Measurements from ENCODE around the gene MAP3K2.

GRCh38 chr2:127320067-127320466 is 67.7 kb downstream of the MAP3K2 start:
- TF ChIP-seq CTCF (conservative IDR thresholded peaks at IDR 0.05; ENCODE audit: low read depth, low read length) (no peak), EZH2 (IDR thresholded peaks at IDR 0.05; ENCODE audit: borderline replicate concordance, low read depth, low read length, poor library complexity, severe bottlenecking) (no peak)

All from A673 (cell line).